ENCODE results near the gene SKAP1.

SKAP1 gene

DNA sequence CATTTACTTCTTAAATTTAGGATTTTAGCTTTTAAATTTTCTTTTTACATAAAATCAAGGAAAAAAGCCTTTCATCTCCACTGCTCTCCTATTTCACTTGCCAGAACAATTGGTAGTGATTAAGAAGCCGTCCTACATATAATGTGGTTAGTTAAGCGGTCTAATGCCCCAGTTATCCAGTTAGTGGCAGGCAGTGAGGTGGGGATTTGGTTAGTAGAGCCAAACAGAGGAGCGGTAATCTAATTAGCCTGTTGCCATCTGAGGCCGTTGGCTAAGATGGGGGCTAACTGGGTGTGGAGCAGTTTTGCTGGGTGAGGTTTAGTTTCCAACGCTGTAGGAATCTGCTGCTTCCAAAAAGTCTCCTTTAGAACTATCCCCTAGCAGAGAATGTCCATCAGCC is 300.0 kb downstream of the SKAP1 start:
- TF ChIP-seq CTCF (IDR thresholded peaks at IDR 0.05) (no peak), ZFX (IDR thresholded peaks at IDR 0.05; ENCODE audit: borderline replicate concordance) (no peak)

GRCh38 chr17:48128400-48128799 is 301.6 kb downstream of the SKAP1 start:
- no peak for TF ChIP-seq ZFX (IDR thresholded peaks at IDR 0.05; ENCODE audit: borderline replicate concordance)
- TF ChIP-seq CTCF (IDR thresholded peaks at IDR 0.05), result no peak

More for the DNA sequence above, 300.0 kb downstream of the SKAP1 start:
- H3K27ac ChIP-seq, result no peak overlapping the region

DNA sequence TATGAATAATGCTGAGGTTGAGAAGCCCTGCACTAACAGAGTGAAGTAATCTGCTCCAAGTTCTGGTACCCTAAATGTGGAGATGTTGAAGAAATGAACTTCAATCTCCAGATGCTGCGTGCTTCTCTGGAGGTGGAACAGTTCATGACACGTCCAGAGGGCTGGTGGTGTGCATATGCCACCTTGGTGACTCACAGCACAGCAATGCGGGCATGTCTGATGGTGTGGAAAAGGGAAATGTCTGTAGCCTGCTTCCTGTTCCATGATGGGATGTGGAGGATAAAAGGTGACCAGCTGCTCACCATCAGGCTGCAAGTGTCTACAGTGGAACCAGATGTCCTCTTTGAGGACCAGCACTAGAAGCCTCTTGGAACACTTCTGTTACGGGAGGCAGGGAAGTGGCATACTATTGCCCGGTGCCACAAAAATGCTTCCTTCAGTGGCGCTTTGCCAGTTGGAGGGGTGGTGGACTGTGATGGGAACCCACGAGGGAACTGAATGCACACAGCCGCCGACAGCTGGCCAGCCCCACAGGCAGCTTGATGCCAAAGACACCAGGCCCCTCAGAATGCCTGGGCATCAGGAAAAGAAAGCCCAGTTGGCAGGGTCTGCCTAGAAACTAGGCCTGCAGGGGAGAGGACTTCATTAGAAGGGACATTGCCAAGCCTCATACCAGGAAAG is 302.5 kb downstream of the SKAP1 start:
- no peak overlapping the region for H3K27ac ChIP-seq
- TF ChIP-seq CTCF (IDR thresholded peaks at IDR 0.05) (no peak), ZFX (IDR thresholded peaks at IDR 0.05; ENCODE audit: borderline replicate concordance) (no peak)

More at GRCh38 chr17:48128400-48128799, 301.6 kb downstream of the SKAP1 start:
- no peak overlapping the region for H3K27ac ChIP-seq

DNA sequence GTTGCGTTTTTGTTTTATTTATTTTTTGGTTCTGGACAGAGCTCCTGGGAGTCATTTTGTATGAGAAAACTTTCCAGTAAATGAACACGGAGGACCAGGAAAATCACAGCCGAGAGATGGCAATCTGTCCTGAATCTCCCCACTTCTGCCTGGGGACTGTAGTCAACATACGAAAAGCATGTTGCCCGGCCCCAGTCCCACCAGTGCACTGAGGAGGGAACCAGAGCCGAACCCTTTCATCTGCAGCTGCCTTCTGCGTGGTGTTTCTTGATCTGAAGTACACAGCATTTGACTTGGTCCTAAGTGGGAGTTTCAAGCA is 303.5 kb downstream of the SKAP1 start:
- H3K27ac ChIP-seq, result no peak overlapping the region
- TF ChIP-seq CTCF (IDR thresholded peaks at IDR 0.05) (no peak), ZFX (IDR thresholded peaks at IDR 0.05; ENCODE audit: borderline replicate concordance) (no peak)

DNA sequence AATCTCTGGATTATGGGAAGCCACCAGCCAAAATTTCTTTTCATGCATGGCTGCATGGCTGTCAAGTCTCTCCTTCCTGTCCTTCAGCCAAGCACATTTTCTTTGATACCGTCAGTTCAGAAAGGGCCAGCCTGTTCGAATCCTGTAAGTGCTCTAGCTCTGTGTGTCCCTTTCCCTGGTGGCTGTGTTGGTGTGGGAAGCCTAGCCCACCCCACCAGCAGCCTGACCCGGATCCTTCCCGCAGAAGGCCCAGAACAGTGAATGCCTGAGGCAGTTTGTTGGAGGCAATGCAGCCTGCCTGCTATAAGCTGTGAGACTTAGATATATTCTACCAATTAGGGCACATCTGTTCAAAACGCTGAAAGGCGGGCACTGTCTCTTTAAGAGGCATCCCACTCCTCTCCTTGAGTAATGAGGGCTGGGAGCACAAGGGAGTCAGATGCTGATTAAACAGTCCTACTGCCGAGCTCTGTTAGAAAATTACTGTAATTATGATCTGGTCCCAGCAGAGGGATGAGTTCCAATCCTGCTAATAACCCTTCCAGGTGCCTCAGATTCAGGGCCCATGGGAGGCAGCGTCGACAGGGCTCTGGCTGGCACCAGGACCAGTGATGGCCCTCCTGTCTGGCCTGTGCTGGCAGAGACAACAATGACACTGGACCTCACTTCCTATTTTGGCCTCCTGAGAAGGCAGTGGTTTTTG is 304.0 kb downstream of the SKAP1 start:
- TF ChIP-seq ZFX (IDR thresholded peaks at IDR 0.05; ENCODE audit: borderline replicate concordance) (no peak), CTCF (IDR thresholded peaks at IDR 0.05) (no peak)
- H3K27ac ChIP-seq, result no peak overlapping the region

GRCh38 chr17:48123776-48124388 is 306.1 kb downstream of the SKAP1 start:
- TF ChIP-seq ZFX (IDR thresholded peaks at IDR 0.05; ENCODE audit: borderline replicate concordance) (no peak), CTCF (IDR thresholded peaks at IDR 0.05) (no peak)
- no peak overlapping the region for H3K27ac ChIP-seq

- TF ChIP-seq ZFX (IDR thresholded peaks at IDR 0.05; ENCODE audit: borderline replicate concordance) (no peak), CTCF (IDR thresholded peaks at IDR 0.05) (no peak)
- no peak overlapping the region for H3K27ac ChIP-seq
Observed at GRCh38 chr17:48123111-48123510, 306.9 kb downstream of the SKAP1 start.
